Smooth muscle cell (in vitro differentiated cells): Measurements from ENCODE around the gene RNF224. TPM values are rescaled to one million over a fixed set of nuclear protein-coding genes. Genes with fewer than 3 reads are reported as not detected.

Experiments
- DNase-seq: peaks from one replicate; lab custom pipeline; 2025; ENCODE audit not compliant: unreplicated experiment; lab: John Stamatoyannopoulos, UW
- H2AFZ ChIP-seq: fragments of 200-600 bp; sonication (generic); 2 replicates; pipeline ENCODE4 v1.6.0; 2016; ENCODE audit warnings: antibody characterized with exemption, low read depth, mild to moderate bottlenecking
- H3F3A ChIP-seq: fragments of 200-600 bp; sonication (generic); 2 replicates; pipeline ENCODE4 v1.6.0; 2017; ENCODE audit warnings: antibody characterized with exemption, low read depth
- H3K27ac ChIP-seq: fragments of 200-600 bp; sonication (generic); 2 replicates; pipeline ENCODE4 v1.5.1; 2016; ENCODE audit warnings: low read depth, mild to moderate bottlenecking
- H3K27me3 ChIP-seq: fragments of 200-600 bp; sonication (generic); 2 replicates; pipeline ENCODE4 v1.6.1; 2016; ENCODE audit warnings: low read depth, mild to moderate bottlenecking
- H3K36me3 ChIP-seq: fragments of 200-600 bp; sonication (generic); 2 replicates; pipeline ENCODE4 v1.5.1; 2016; ENCODE audit warnings: low read depth
- H3K4me1 ChIP-seq: fragments of 200-600 bp; sonication (generic); 2 replicates; pipeline ENCODE4 v1.5.1; 2016; ENCODE audit warnings: low read depth
- H3K4me2 ChIP-seq: fragments of 200-600 bp; sonication (generic); 2 replicates; pipeline ENCODE4 v1.6.0; 2016; ENCODE audit warnings: mild to moderate bottlenecking
- H3K4me3 ChIP-seq: fragments of 200-600 bp; sonication (generic); 2 replicates; pipeline ENCODE4 v1.5.1; 2016; ENCODE audit warnings: mild to moderate bottlenecking
- H3K79me2 ChIP-seq: fragments of 200-600 bp; sonication (generic); 2 replicates; pipeline ENCODE4 v1.6.0; 2016; ENCODE audit warnings: low read depth, mild to moderate bottlenecking
- H3K9ac ChIP-seq: fragments of 200-600 bp; sonication (generic); 2 replicates; pipeline ENCODE4 v1.6.0; 2016; ENCODE audit warnings: low read depth
- H3K9me3 ChIP-seq: fragments of 200-600 bp; sonication (generic); replicated peaks from 2 replicates; pipeline ENCODE4 v1.5.1; 2016; ENCODE audit warnings: low read depth
- H4K20me1 ChIP-seq: fragments of 200-600 bp; sonication (generic); 2 replicates; pipeline ENCODE4 v1.6.0; 2016; ENCODE audit warnings: low read depth
- WGBS: methylation state at CpG from one replicate; pipeline ENCODE4 v1.1.7; 2016; ENCODE audit warnings: low lambda C conversion rate; 5-methylcytosine and 5-hydroxymethylcytosine counted together
- polyA plus RNA-seq: library from polyadenylated mRNA; unstranded; fragments of >200 nt; fragmentation: Nextera tagmentation; extraction: Ambion mirVana; gene quantifications from 2 replicates; pipeline ENCODE4 v1.2.1, GENCODE V29; 2016
- total RNA-seq: library from RNA; depleted of rRNA; stranded (reverse); fragments of >200 nt; gene quantifications from 2 replicates; pipeline ENCODE4 v1.2.3, GENCODE V29; 2014
- TF ChIP-seq, protein P1 (sequence below): fragments of 200-600 bp; sonication (generic); IDR thresholded peaks from 2 replicates; pipeline ENCODE4 v1.5.1; 2017; ENCODE audit warnings: borderline replicate concordance, mild to moderate bottlenecking, antibody characterized with exemption; ENCODE audit not compliant: insufficient read depth, poor library complexity, severe bottlenecking

The RNF224 gene
- total and polyA plus RNA-seq, 2 experiments from 2014 or later: not detected

DNA sequence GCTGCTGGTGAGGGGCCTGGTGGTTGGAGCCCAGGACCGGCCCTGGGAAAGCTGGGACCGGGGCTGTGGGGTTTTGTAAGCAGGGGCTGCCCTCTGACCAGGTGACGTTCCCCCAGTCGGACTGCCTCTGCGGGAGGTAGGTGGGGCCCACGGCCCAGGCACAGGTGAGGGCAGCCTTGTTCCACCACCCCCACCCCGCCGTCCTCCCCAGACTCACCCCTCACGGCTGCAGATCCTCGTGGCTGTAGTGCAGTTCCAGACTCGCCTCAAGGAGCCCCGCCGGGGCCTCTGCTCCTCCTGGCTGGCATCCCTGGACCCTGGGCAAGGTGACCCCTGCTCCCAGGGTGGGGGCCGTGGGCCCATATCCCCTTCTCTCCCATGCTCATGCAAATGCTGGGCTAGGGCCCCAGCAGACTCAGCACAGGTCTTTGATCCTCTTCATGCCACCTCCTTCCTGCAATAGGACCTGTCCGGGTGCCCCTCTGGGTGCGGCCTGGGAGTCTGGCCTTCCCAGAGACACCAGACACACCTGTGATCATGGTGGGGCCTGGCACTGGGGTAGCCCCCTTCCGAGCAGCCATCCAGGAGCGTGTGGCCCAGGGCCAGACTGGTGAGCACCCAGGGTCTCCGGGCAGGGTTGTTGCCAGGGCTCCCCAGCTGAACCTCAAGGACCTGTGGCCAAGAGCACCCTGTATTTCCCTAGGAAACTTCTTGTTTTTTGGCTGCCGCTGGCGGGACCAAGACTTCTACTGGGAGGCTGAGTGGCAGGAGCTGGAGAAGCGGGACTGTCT lies 11.9 kb upstream of the RNF224 start:
- H3K9me3 ChIP-seq: no peaks in the 10 kb centered on the region
- no peak for DNase-seq
- no peaks in the 10 kb centered on the region for H3K36me3 ChIP-seq
- TF ChIP-seq, protein P1, sequence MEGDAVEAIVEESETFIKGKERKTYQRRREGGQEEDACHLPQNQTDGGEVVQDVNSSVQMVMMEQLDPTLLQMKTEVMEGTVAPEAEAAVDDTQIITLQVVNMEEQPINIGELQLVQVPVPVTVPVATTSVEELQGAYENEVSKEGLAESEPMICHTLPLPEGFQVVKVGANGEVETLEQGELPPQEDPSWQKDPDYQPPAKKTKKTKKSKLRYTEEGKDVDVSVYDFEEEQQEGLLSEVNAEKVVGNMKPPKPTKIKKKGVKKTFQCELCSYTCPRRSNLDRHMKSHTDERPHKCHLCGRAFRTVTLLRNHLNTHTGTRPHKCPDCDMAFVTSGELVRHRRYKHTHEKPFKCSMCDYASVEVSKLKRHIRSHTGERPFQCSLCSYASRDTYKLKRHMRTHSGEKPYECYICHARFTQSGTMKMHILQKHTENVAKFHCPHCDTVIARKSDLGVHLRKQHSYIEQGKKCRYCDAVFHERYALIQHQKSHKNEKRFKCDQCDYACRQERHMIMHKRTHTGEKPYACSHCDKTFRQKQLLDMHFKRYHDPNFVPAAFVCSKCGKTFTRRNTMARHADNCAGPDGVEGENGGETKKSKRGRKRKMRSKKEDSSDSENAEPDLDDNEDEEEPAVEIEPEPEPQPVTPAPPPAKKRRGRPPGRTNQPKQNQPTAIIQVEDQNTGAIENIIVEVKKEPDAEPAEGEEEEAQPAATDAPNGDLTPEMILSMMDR: no peak
- no peak overlapping the region for H3K9ac ChIP-seq
- no peak overlapping the region for H3K4me2 ChIP-seq
- 97% methylated on average over 22 of the region's 22 CpGs for WGBS
- no peaks in the 10 kb centered on the region for H4K20me1 ChIP-seq
- no peak overlapping the region for H2AFZ ChIP-seq
- H3K4me1 ChIP-seq: no peaks in the 10 kb centered on the region
- no peaks in the 10 kb centered on the region for H3K79me2 ChIP-seq
- no peaks in the 10 kb centered on the region for H3F3A ChIP-seq
- no peak overlapping the region for H3K4me3 ChIP-seq
- no peak overlapping the region for H3K27ac ChIP-seq
- no peaks in the 10 kb centered on the region for H3K27me3 ChIP-seq

DNA sequence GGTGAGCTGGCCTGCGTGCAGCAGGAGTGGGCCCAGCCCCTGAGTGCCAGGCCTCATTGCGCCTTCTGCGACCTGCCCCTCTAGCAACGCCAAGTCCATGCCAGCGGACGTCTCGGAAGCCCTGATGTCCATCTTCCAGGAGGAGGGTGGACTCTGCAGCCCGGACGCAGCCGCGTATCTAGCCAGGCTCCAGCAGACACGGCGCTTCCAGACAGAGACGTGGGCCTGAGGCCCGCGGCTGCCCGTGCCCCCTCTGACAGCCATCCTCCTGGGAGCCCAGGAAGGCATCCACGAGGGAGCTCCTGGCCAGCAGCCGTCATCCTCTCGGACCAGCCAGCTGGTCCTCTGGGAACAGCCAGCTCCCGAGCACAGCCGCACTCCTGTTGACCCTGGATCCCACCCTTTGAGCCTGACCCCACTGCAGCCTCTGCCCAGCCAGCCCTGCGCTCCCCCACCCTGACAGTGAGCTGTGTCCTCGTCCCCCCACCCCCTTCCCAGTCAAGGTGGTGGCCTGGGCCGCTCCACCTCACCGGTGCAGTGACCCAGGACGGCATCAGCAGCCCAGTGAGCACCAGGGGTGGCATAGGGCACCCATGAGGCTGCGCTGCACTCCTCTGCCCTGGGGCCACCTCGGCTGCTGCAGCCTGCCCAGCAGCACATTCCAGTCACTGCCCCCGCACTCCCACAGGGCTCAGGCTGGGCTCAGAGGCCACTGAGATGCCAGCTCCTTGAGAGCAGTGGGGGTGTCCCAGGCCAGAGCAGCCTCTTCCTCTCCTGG lies 10.9 kb upstream of the RNF224 start:
- TF ChIP-seq, protein P1: no peak
- no peaks in the 10 kb centered on the region for H3F3A ChIP-seq
- H2AFZ ChIP-seq: no peak overlapping the region
- no peak overlapping the region for H3K4me3 ChIP-seq
- H3K36me3 ChIP-seq: no peaks in the 10 kb centered on the region
- 93% methylated on average over 25 of the region's 30 CpGs for WGBS
- H3K27ac ChIP-seq: no peak overlapping the region
- no peaks in the 10 kb centered on the region for H4K20me1 ChIP-seq
- H3K4me1 ChIP-seq: no peaks in the 10 kb centered on the region
- H3K4me2 ChIP-seq: peak overlapping the region; percentile 70
- no peaks in the 10 kb centered on the region for H3K27me3 ChIP-seq
- H3K79me2 ChIP-seq: no peaks in the 10 kb centered on the region
- no peak overlapping the region for H3K9ac ChIP-seq
- no peaks in the 10 kb centered on the region for H3K9me3 ChIP-seq
- DNase-seq: no peak

DNA sequence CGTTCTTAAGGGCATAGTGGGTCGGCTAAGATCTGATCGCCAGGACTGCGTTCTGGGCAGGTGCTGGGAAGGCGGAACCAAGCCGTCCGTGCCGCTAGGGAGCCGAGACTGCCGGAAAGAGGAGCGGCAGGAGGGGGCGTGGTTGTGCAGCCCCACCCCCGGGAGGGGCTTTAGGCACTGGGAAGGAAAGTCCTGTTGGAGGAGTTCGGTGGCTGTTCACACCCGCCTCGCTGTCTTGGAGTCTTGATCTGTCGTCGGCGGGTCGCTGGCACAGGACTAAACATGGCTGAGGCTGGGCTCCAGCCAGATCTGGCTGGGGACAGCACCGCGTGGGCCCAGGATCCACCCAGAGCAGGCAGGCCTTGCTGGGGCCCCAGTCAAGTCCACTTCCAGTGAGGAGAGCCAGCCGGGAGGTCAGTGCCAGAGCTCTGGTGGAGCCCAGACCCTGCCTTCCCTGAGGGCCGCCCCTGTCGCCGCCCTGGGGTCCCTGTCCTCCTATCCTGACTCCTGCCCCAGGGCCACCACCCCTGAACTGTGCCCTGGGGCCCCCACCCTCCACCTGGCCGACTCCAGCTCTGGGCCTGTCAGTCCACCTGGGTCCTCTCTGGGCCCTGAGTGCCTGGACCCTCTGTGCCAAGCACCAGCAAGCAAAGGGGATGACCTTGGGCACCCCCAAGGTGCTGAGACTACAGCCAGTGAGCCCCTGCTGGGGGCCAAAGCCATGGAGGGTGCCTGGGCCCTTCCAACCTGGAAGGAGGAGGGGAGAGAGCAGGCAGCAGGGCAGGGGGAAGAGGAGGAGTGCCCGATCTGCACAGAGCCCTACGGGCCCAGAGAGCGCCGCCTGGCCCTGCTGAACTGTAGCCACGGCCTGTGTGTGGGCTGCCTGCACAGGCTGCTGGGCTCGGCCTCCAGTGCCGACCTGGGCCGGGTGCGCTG lies 9.8 kb upstream of the RNF224 start:
- no peaks in the 10 kb centered on the region for H3K36me3 ChIP-seq
- H2AFZ ChIP-seq: no peak overlapping the region
- H3K27ac ChIP-seq: peak overlapping the region; percentile 19
- TF ChIP-seq, protein P1: no peak
- 52% methylated on average over 33 of the region's 36 CpGs for WGBS
- H3K9me3 ChIP-seq: no peaks in the 10 kb centered on the region
- peak overlapping the region; percentile 28 for H3K4me3 ChIP-seq
- peak overlapping the region; percentile 70 for H3K4me2 ChIP-seq
- H3K27me3 ChIP-seq: no peaks in the 10 kb centered on the region
- H3K79me2 ChIP-seq: no peaks in the 10 kb centered on the region
- DNase-seq: peak; percentile 21
- H3K4me1 ChIP-seq: peaks cover 3% of the 10 kb centered on the region
- H3F3A ChIP-seq: no peaks in the 10 kb centered on the region
- no peak overlapping the region for H3K9ac ChIP-seq
- H4K20me1 ChIP-seq: no peaks in the 10 kb centered on the region
